ENCODE results near the gene CARD10. TPM values are rescaled to one million over a fixed set of nuclear protein-coding genes. Genes with fewer than 3 reads are reported as not detected.

CARD10 gene
- total and polyA plus RNA-seq, 2 of the 13 experiments (the other 11 are each of a cell fraction or from before 2014, with no cell fraction given), result 35.2 to 55.8 TPM

DNA sequence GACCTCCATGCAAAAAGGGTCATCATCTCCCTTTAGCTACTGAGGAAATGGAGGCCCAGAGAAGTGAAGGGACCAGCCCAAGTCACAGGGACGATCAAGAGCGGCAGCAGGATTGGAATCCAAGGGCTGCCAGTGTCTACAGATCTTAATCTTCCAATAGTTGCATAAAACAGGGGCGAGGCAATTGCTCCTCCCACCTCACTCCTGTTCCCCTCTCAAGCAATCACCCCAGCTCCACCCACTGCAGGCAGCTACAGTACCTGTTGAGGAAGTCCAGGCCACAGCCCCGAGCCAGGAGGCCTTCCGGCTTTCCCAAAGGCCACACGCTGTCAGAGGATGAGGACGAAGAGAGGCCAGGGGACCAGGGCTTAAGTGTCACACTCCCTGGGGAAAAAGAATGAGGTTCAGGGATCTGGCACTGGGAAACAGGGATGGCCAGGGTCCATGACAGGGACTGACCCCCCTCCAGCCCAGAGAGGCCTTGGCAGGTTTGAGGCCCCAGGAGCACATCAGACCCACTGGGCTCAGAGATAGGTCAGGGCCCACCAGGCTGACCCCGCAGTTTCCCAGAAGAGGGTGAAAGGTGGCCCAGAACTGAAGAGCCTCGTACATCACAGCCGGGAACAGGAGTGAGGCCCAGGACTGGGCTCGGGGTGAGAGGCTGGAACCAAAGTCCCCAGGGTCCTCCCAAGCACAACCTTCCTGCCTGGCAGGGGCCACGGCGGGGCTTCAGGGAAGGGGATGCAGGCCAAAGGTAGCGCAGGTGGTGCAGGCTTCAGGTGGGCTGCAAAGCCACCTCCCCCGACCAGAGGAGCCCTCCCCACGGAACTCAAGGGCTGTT lies 16.7 kb downstream of the CARD10 start (continued):
- TF ChIP-seq, protein P1, sequence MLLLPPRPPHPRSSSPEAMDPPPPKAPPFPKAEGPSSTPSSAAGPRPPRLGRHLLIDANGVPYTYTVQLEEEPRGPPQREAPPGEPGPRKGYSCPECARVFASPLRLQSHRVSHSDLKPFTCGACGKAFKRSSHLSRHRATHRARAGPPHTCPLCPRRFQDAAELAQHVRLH (CRISPR knock-in tag; IDR thresholded peaks at IDR 0.05; ENCODE audit: borderline replicate concordance, low read depth), result no peak
- TF ChIP-seq ZNF7 (CRISPR knock-in tag; IDR thresholded peaks at IDR 0.05), result no peak
- TF ChIP-seq ZNF34 (CRISPR knock-in tag; IDR thresholded peaks at IDR 0.05; ENCODE audit: borderline replicate concordance), result no peak
- TF ChIP-seq REXO4 (CRISPR knock-in tag; IDR thresholded peaks at IDR 0.05; ENCODE audit: borderline replicate concordance), result no peak
- peak in 1 of 2 experiments; percentile 43; a peak in 2 of 4 replicates for TF ChIP-seq EP300 (IDR thresholded peaks at IDR 0.05; ENCODE audit: low read depth in 2 of 2, low read length in 2 of 2)
- TF ChIP-seq EP300 (CRISPR knock-in tag; IDR thresholded peaks at IDR 0.05; ENCODE audit: borderline replicate concordance), result no peak
- TF ChIP-seq ZNF570 (CRISPR knock-in tag; IDR thresholded peaks at IDR 0.05; ENCODE audit: borderline replicate concordance), result no peak
- TF ChIP-seq KDM2A (CRISPR knock-in tag; IDR thresholded peaks at IDR 0.05; ENCODE audit: borderline replicate concordance, low read depth), result no peak; the same call in 1 of the 2 replicates
- peak; percentile 86; the same call in 1 of the 2 replicates for TF ChIP-seq SNAI1 (CRISPR knock-in tag; IDR thresholded peaks at IDR 0.05; ENCODE audit: borderline replicate concordance)
- no peak for TF ChIP-seq SMAD1 (CRISPR knock-in tag; IDR thresholded peaks at IDR 0.05; ENCODE audit: borderline replicate concordance, low read depth)
- TF ChIP-seq ZNF768 (CRISPR knock-in tag; IDR thresholded peaks at IDR 0.05), result no peak
- no peak for TF ChIP-seq HMGA1 (CRISPR knock-in tag; conservative IDR thresholded peaks at IDR 0.05)
- no peak for TF ChIP-seq ZC3H13 (CRISPR knock-in tag; IDR thresholded peaks at IDR 0.05)
- TF ChIP-seq POGZ (CRISPR knock-in tag; IDR thresholded peaks at IDR 0.05), result no peak
- TF ChIP-seq, protein P2, sequence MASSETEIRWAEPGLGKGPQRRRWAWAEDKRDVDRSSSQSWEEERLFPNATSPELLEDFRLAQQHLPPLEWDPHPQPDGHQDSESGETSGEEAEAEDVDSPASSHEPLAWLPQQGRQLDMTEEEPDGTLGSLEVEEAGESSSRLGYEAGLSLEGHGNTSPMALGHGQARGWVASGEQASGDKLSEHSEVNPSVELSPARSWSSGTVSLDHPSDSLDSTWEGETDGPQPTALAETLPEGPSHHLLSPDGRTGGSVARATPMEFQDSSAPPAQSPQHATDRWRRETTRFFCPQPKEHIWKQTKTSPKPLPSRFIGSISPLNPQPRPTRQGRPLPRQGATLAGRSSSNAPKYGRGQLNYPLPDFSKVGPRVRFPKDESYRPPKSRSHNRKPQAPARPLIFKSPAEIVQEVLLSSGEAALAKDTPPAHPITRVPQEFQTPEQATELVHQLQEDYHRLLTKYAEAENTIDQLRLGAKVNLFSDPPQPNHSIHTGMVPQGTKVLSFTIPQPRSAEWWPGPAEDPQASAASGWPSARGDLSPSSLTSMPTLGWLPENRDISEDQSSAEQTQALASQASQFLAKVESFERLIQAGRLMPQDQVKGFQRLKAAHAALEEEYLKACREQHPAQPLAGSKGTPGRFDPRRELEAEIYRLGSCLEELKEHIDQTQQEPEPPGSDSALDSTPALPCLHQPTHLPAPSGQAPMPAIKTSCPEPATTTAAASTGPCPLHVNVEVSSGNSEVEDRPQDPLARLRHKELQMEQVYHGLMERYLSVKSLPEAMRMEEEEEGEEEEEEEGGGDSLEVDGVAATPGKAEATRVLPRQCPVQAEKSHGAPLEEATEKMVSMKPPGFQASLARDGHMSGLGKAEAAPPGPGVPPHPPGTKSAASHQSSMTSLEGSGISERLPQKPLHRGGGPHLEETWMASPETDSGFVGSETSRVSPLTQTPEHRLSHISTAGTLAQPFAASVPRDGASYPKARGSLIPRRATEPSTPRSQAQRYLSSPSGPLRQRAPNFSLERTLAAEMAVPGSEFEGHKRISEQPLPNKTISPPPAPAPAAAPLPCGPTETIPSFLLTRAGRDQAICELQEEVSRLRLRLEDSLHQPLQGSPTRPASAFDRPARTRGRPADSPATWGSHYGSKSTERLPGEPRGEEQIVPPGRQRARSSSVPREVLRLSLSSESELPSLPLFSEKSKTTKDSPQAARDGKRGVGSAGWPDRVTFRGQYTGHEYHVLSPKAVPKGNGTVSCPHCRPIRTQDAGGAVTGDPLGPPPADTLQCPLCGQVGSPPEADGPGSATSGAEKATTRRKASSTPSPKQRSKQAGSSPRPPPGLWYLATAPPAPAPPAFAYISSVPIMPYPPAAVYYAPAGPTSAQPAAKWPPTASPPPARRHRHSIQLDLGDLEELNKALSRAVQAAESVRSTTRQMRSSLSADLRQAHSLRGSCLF (CRISPR knock-in tag; IDR thresholded peaks at IDR 0.05; ENCODE audit: borderline replicate concordance), result no peak
- TF ChIP-seq MATR3 (CRISPR knock-in tag; IDR thresholded peaks at IDR 0.05), result no peak
- no peak for TF ChIP-seq SUZ12 (IDR thresholded peaks at IDR 0.05; ENCODE audit: low read depth, low read length)
- TF ChIP-seq ZNF138 (CRISPR knock-in tag; IDR thresholded peaks at IDR 0.05; ENCODE audit: low read depth), result no peak

All from HepG2 (cell line).